GM13977 (cell line): Measurements from ENCODE around the gene LMX1A.

Experiments
- DNase-seq: peaks from one replicate; pipeline ENCODE4 v3.0.0; 2012; ENCODE audit warnings: low spot score
- in situ Hi-C: fragments of 300-500 bp; cut with MboI; formaldehyde crosslinking; loops from one replicate; pipeline ENCODE4 v1.12.0; 2022; ENCODE audit warnings: low sequenced_read_pairs, low pct_unique_long_range_greater_than_20kb, mixed read lengths, inconsistent platforms; ENCODE audit not compliant: unreplicated experiment
- TF ChIP-seq, protein P1 (sequence below): IDR thresholded peaks from 2 replicates; pipeline ENCODE4 v1.5.1; 2012; ENCODE audit warnings: mild to moderate bottlenecking, control low read depth; ENCODE audit not compliant: insufficient read depth; ENCODE audit errors: extremely low read depth, missing control alignments

The LMX1A gene

DNA sequence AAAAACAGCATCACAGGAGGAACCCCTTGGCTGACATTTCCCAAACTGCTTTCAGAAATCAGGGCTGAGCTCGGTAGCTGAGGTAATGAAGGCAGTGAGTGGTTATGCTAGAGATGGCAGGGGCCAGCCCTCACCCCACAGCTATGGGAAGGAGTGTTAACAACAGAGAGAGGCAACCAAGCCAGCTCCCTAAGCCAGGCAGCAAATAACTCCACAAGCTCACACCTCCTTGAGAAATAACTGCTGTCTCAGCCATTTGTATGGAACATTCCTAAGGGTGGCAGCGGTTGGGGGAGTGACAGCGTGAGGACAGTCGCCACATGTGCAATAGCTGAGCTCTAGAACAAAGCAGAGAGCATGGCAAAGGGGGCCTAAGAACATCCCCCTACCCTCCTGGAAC lies 42.6 kb downstream of the LMX1A start:
- no peak for DNase-seq
- in situ Hi-C loops: no loop called here
- TF ChIP-seq, protein P1, sequence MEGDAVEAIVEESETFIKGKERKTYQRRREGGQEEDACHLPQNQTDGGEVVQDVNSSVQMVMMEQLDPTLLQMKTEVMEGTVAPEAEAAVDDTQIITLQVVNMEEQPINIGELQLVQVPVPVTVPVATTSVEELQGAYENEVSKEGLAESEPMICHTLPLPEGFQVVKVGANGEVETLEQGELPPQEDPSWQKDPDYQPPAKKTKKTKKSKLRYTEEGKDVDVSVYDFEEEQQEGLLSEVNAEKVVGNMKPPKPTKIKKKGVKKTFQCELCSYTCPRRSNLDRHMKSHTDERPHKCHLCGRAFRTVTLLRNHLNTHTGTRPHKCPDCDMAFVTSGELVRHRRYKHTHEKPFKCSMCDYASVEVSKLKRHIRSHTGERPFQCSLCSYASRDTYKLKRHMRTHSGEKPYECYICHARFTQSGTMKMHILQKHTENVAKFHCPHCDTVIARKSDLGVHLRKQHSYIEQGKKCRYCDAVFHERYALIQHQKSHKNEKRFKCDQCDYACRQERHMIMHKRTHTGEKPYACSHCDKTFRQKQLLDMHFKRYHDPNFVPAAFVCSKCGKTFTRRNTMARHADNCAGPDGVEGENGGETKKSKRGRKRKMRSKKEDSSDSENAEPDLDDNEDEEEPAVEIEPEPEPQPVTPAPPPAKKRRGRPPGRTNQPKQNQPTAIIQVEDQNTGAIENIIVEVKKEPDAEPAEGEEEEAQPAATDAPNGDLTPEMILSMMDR: no peak

- TF ChIP-seq, protein P1: no peak
- in situ Hi-C loops: no loop called here
- DNase-seq: no peak
Measured at GRCh38 chr1:165312591-165312990, 43.9 kb downstream of the LMX1A start.

- in situ Hi-C loops: no loop called here
- TF ChIP-seq, protein P1: no peak
- DNase-seq: no peak
Measured at GRCh38 chr1:165306543-165307434, 49.7 kb downstream of the LMX1A start.

GRCh38 chr1:165303386-165303785 lies 53.1 kb downstream of the LMX1A start:
- TF ChIP-seq, protein P1: no peak
- DNase-seq: no peak
- in situ Hi-C loops: no loop called here

- no peak for DNase-seq
- TF ChIP-seq, protein P1: no peak
- in situ Hi-C loops: no loop called here
Measured at GRCh38 chr1:165300400-165300903, 56.1 kb downstream of the LMX1A start.

DNA sequence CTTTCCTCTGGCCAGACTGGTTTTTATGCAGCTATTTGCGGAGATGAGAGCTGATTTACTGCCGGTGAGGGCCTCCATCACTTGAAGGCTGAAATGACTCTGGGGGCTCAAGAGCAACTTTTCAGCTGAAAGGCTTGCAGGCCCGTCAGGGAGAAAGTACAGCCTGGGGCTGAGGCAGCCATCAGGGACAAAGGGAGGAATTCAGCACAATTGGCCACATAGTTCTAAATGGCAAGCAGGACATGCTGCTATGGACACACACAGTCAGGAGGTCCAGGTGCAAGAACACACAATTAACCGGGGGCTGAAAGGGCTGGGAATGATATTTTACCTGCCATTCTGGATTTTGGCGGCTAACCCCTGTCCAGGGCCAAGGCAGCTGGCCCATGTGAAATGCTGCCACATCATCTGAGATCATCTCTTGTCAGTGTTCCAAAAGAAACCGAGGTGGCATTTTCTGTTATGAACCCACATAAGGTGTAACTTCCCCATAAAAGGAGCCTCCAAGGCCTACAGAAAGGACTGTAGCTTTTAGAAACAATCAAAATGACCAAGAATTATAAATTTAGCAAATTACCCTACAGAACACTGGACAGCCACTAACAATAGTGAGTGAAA lies 58.2 kb downstream of the LMX1A start:
- in situ Hi-C loops: no loop called here
- DNase-seq: no peak
- TF ChIP-seq, protein P1: no peak
